ENCODE results near the gene P2RX5. TPM values are rescaled to one million over a fixed set of nuclear protein-coding genes. Genes with fewer than 3 reads are reported as not detected.
A peak's percentile ranks its signal among the peaks of the same experiment; 100 is the strongest.

P2RX5 gene
- total and polyA plus RNA-seq, 2 donors (not counting 1 experiment from before 2014, with no cell fraction given), result 0.79 to 0.99 TPM

GRCh38 chr17:3635474-3636153 is 60.3 kb downstream of the P2RX5 start:
- Histone ChIP-seq H3K4me3 (replicated peaks in 1 of 4; ENCODE audit: control extremely low read depth in 1 of 4, insufficient read depth in 1 of 4, low read depth in 3 of 4, low read length in 4 of 4) (peak overlapping the region; percentile 65 to 98 (median 76)), H3K4me1 (ENCODE audit: control insufficient read depth, extremely low read depth, insufficient read depth, low read length) (no peaks in the 10 kb centered on the region), H3K79me2 (ENCODE audit: control insufficient read depth, insufficient read depth, low read length) (peaks cover 4% of the 10 kb centered on the region), H3K4me2 (ENCODE audit: extremely low read depth, insufficient read depth, low read length) (peak overlapping the region; percentile 69), H3K27me3 (ENCODE audit: control insufficient read depth, insufficient read depth, low read length) (no peaks in the 10 kb centered on the region), H3K36me3 (ENCODE audit: control insufficient read depth, insufficient read depth, low read length) (peaks cover 1% of the 10 kb centered on the region), H3K9me3 (ENCODE audit: control insufficient read depth, insufficient read depth, low read depth, low read length) (no peaks in the 10 kb centered on the region), H2AFZ (ENCODE audit: low read length) (peak overlapping the region; percentile 82), H3K9ac (ENCODE audit: insufficient read depth, low read length) (peak overlapping the region; percentile 68), H3K27ac (ENCODE audit: insufficient read depth, low read length) (no peak overlapping the region), H4K20me1 (ENCODE audit: control insufficient read depth, extremely low read depth, insufficient read depth, low read length) (no peaks in the 10 kb centered on the region)
- DNase-seq (ENCODE audit: low read depth in 2 of 2), result no peak
- TF ChIP-seq CTCF (conservative IDR thresholded peaks at IDR 0.05 in 1 of 2, IDR thresholded peaks at IDR 0.05 in 1 of 2; ENCODE audit: low read depth in 1 of 2, low read length in 2 of 2) (no peak), EZH2 (IDR thresholded peaks at IDR 0.05; ENCODE audit: low read length, missing control alignments) (no peak)

- Histone ChIP-seq H3K4me3 (replicated peaks in 1 of 4; ENCODE audit: control extremely low read depth in 1 of 4, insufficient read depth in 1 of 4, low read depth in 3 of 4, low read length in 4 of 4) (no peak overlapping the region), H3K27me3 (ENCODE audit: control insufficient read depth, insufficient read depth, low read length) (no peaks in the 10 kb centered on the region), H3K27ac (ENCODE audit: insufficient read depth, low read length) (no peak overlapping the region), H3K9ac (ENCODE audit: insufficient read depth, low read length) (no peak overlapping the region), H2AFZ (ENCODE audit: low read length) (no peak overlapping the region), H3K79me2 (ENCODE audit: control insufficient read depth, insufficient read depth, low read length) (peaks cover 4% of the 10 kb centered on the region), H3K4me1 (ENCODE audit: control insufficient read depth, extremely low read depth, insufficient read depth, low read length) (no peaks in the 10 kb centered on the region), H4K20me1 (ENCODE audit: control insufficient read depth, extremely low read depth, insufficient read depth, low read length) (no peaks in the 10 kb centered on the region), H3K4me2 (ENCODE audit: extremely low read depth, insufficient read depth, low read length) (no peak overlapping the region), H3K9me3 (ENCODE audit: control insufficient read depth, insufficient read depth, low read depth, low read length) (no peaks in the 10 kb centered on the region), H3K36me3 (ENCODE audit: control insufficient read depth, insufficient read depth, low read length) (peaks cover 4% of the 10 kb centered on the region)
- no peak for DNase-seq (ENCODE audit: low read depth in 2 of 2)
- TF ChIP-seq EZH2 (IDR thresholded peaks at IDR 0.05; ENCODE audit: low read length, missing control alignments), result no peak
- TF ChIP-seq CTCF (conservative IDR thresholded peaks at IDR 0.05 in 1 of 2, IDR thresholded peaks at IDR 0.05 in 1 of 2; ENCODE audit: low read depth in 1 of 2, low read length in 2 of 2), result no peak
Measured at GRCh38 chr17:3632287-3632686, 63.7 kb downstream of the P2RX5 start.

- no peak for DNase-seq (ENCODE audit: low read depth in 2 of 2)
- TF ChIP-seq EZH2 (IDR thresholded peaks at IDR 0.05; ENCODE audit: low read length, missing control alignments) (no peak), CTCF (conservative IDR thresholded peaks at IDR 0.05 in 1 of 2, IDR thresholded peaks at IDR 0.05 in 1 of 2; ENCODE audit: low read depth in 1 of 2, low read length in 2 of 2) (no peak)
- H3K4me2 ChIP-seq (ENCODE audit: extremely low read depth, insufficient read depth, low read length), result no peak overlapping the region
- no peaks in the 10 kb centered on the region for H3K27me3 ChIP-seq (ENCODE audit: control insufficient read depth, insufficient read depth, low read length)
- H2AFZ ChIP-seq (ENCODE audit: low read length), result no peak overlapping the region
- no peak overlapping the region for H3K9ac ChIP-seq (ENCODE audit: insufficient read depth, low read length)
- H3K27ac ChIP-seq (ENCODE audit: insufficient read depth, low read length), result no peak overlapping the region
- H3K9me3 ChIP-seq (ENCODE audit: control insufficient read depth, insufficient read depth, low read depth, low read length), result no peaks in the 10 kb centered on the region
- no peaks in the 10 kb centered on the region for H4K20me1 ChIP-seq (ENCODE audit: control insufficient read depth, extremely low read depth, insufficient read depth, low read length)
- peaks cover 1% of the 10 kb centered on the region for H3K79me2 ChIP-seq (ENCODE audit: control insufficient read depth, insufficient read depth, low read length)
- H3K4me3 ChIP-seq (replicated peaks in 1 of 4; ENCODE audit: control extremely low read depth in 1 of 4, insufficient read depth in 1 of 4, low read depth in 3 of 4, low read length in 4 of 4), result no peak overlapping the region
- H3K36me3 ChIP-seq (ENCODE audit: control insufficient read depth, insufficient read depth, low read length), result peaks cover 6% of the 10 kb centered on the region
- no peaks in the 10 kb centered on the region for H3K4me1 ChIP-seq (ENCODE audit: control insufficient read depth, extremely low read depth, insufficient read depth, low read length)
Measured at GRCh38 chr17:3630781-3631180, 65.2 kb downstream of the P2RX5 start.
